ENCODE results near the gene GMPPA.

GMPPA gene

DNA sequence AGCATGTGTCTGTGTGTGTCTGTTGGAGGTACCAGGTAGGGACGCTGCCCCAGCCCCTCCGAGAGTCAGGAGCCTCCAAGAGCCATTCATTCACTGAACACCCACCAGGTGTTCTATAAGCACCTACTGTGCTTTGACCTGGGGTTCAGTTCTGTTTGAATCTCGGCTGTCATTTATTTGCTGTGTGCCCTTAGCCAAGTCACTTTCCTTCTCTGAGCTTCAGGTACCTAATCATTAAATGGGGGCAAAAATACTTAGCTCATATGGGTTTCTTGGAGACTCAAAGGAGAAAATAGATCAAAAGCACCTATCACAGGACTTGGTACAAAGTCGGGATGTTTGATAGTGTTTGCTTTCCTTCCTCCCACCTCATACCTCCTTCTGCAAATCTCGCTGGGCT is 28.8 kb downstream of the GMPPA start:
- DNase-seq (ENCODE audit: insufficient read length) (no peak), FAIRE-seq (no peak)
- TF ChIP-seq TAF1 (IDR thresholded peaks at IDR 0.05; ENCODE audit: borderline replicate concordance, low read depth, low read length): no peak
- no peak for TF ChIP-seq POLR2A (IDR thresholded peaks at IDR 0.05; ENCODE audit: low read depth, low read length)
- no peak for TF ChIP-seq POLR2AphosphoS5 (IDR thresholded peaks at IDR 0.05; ENCODE audit: low read depth, low read length)

DNA sequence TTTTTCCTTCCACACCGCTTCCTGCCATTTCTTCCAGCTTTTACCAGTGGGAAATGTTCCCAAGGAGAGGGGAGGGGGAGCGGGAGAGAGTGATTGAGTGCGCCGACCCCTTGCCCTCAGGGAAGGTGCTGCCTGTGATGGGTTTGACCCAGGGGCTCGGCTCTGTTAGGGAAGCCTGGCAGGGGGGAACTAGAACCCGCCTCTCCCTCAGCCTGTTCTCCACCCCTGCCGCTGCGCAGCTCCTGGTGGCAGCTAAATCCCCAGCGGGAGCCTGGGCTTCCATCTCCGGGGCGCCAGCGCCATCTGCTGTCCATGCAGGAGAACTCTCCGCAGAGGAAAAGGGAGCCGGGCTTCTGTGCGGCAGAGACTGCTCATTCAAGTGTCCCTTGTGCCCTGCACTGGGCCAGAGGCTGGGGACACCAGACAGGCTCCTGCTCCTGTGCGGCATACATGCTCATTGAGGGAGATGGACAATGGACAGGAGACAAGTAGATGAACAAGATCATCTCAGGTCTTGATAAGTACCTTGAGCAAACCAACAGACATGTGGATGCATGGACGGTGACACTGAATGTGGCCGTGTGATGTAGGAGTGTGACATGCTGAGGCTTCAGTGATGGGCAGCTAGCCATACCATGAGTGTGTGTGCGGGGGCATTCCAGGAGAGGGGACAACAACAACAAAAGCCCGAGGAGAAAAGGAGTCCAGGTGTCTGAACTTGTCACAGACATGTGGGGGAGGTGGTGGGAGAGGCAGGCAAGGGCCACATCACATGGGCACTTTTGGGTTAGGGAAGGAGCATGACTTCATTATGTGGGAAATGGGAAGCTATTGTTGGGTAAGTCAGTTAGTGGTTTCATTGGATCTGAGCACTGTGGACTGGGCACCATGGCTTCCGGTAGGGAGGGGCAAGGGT is 31.6 kb downstream of the GMPPA start:
- FAIRE-seq: peak; percentile 67
- DNase-seq (ENCODE audit: insufficient read length): peak; percentile 95
- no peak for TF ChIP-seq POLR2AphosphoS5 (IDR thresholded peaks at IDR 0.05; ENCODE audit: low read depth, low read length)
- no peak for TF ChIP-seq TAF1 (IDR thresholded peaks at IDR 0.05; ENCODE audit: borderline replicate concordance, low read depth, low read length)
- TF ChIP-seq POLR2A (IDR thresholded peaks at IDR 0.05; ENCODE audit: low read depth, low read length): no peak

DNA sequence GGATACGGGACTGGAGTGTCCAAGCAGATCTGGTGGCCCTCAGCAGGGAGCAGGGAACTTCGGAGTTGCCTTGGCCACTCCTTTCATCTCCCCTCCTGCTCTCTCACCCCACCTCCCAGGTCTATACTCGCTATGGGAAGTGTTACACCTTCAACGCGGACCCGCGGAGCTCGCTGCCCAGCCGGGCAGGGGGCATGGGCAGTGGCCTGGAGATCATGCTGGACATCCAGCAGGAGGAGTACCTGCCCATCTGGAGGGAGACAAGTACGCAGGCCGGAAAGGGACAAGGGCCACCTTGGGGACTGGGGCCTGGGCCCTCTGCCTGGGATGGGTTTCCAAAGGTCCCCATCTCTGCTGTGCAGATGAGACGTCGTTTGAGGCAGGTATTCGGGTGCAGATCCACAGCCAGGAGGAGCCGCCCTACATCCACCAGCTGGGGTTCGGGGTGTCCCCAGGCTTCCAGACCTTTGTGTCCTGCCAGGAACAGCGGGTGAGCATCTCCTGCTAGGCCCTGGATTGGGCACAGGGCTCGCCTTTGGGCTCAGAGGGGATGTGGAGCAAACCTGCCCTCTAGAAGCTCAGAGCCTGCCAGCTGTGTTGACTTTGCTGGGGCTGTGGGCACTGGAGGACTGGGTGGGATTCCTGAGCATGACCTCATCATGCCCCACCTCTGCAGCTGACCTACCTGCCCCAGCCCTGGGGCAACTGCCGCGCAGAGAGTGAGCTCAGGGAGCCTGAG is 33.1 kb downstream of the GMPPA start:
- FAIRE-seq (no peak), DNase-seq (ENCODE audit: insufficient read length) (no peak)
- TF ChIP-seq POLR2AphosphoS5 (IDR thresholded peaks at IDR 0.05; ENCODE audit: low read depth, low read length): no peak
- TF ChIP-seq TAF1 (IDR thresholded peaks at IDR 0.05; ENCODE audit: borderline replicate concordance, low read depth, low read length): no peak
- no peak for TF ChIP-seq POLR2A (IDR thresholded peaks at IDR 0.05; ENCODE audit: low read depth, low read length)

DNA sequence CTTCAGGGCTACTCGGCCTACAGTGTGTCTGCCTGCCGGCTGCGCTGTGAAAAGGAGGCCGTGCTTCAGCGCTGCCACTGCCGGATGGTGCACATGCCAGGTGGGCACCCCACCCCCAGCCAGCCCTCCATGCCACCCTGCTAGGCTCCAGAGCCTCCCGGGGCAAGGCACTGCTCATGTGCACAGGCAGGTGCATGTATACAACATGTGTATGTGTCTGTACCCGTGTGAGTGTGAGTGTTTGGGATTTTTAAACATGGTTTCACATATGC is 33.6 kb downstream of the GMPPA start:
- TF ChIP-seq POLR2AphosphoS5 (IDR thresholded peaks at IDR 0.05; ENCODE audit: low read depth, low read length): no peak
- TF ChIP-seq POLR2A (IDR thresholded peaks at IDR 0.05; ENCODE audit: low read depth, low read length): no peak
- no peak for TF ChIP-seq TAF1 (IDR thresholded peaks at IDR 0.05; ENCODE audit: borderline replicate concordance, low read depth, low read length)
- DNase-seq (ENCODE audit: insufficient read length) (no peak), FAIRE-seq (no peak)

DNA sequence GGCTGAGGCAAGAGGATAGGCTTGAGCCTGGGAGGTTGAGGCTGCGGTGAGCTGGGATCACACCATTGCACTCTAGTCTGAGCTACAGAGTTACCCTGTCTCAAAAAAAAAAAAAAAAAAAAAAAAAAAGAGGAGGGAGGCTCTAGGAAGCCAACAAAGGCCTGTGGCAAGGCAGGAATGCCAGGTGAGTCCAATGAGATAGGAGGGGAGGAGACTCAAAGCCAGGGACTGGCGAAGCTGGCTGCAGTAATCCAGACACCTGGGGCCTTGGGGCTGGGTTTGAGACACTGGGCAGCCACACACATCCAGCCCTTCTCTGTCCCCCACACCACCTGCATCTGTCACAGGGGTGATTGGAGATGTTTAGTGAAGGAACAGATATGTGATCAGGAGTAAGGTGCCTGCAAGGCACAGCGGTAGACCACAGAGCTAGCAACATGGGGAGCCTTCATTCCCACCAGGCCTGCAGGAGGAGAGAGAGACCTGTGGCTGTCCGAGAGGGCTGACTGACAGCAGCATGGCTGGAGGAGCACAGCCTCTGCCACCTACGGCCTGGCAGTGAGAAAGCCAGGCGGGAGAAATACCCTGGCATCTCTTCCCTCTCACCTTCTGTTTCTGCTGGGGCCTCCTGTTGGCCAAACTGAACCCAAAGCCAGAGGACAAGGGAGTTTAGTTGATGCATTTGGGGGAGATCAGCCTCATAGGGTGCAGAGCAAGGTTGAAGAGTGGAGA is 35.4 kb downstream of the GMPPA start:
- FAIRE-seq (no peak), DNase-seq (ENCODE audit: insufficient read length) (no peak)
- TF ChIP-seq POLR2AphosphoS5 (IDR thresholded peaks at IDR 0.05; ENCODE audit: low read depth, low read length) (no peak), TAF1 (IDR thresholded peaks at IDR 0.05; ENCODE audit: borderline replicate concordance, low read depth, low read length) (no peak), POLR2A (IDR thresholded peaks at IDR 0.05; ENCODE audit: low read depth, low read length) (no peak)

DNA sequence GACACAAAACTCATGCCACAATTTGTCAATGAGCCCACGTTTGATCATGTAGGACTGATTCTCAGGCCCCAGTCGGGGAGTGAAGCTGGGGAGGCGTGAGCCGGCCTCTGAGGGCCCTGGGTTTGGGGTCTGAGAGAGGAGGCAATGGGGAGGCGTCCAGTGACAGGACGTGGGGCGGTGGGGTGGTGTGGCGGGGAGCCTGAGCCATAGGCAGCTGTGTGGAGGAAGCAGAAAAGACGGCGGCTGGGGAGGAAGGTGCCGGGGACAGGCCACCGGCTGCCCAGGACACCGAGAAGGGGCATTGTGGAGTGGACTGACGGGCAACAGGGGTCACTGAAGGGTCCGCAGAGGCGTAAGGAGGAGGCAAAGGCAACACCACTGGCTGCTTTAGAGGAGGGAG is 37.7 kb downstream of the GMPPA start:
- FAIRE-seq (no peak), DNase-seq (ENCODE audit: insufficient read length) (no peak)
- no peak for TF ChIP-seq POLR2AphosphoS5 (IDR thresholded peaks at IDR 0.05; ENCODE audit: low read depth, low read length)
- no peak for TF ChIP-seq TAF1 (IDR thresholded peaks at IDR 0.05; ENCODE audit: borderline replicate concordance, low read depth, low read length)
- TF ChIP-seq POLR2A (IDR thresholded peaks at IDR 0.05; ENCODE audit: low read depth, low read length): no peak

DNA sequence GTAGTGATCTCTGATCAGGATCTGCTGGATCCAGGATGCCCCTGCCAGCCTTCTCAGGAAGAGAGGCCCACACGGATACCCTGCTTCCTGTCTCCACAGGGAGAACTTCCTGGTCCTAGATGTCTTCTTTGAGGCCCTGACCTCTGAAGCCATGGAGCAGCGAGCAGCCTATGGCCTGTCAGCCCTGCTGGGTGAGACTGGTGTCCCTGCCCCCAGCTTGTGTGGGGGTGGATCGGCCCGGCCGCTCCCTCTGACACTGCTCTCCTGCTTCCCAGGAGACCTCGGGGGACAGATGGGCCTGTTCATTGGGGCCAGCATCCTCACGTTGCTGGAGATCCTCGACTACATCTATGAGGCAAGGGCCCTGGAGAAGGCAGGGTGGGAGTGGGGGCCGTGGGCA is 38.3 kb downstream of the GMPPA start:
- TF ChIP-seq POLR2A (IDR thresholded peaks at IDR 0.05; ENCODE audit: low read depth, low read length) (no peak), TAF1 (IDR thresholded peaks at IDR 0.05; ENCODE audit: borderline replicate concordance, low read depth, low read length) (no peak), POLR2AphosphoS5 (IDR thresholded peaks at IDR 0.05; ENCODE audit: low read depth, low read length) (no peak)
- no peak for FAIRE-seq
- no peak for DNase-seq (ENCODE audit: insufficient read length)

DNA sequence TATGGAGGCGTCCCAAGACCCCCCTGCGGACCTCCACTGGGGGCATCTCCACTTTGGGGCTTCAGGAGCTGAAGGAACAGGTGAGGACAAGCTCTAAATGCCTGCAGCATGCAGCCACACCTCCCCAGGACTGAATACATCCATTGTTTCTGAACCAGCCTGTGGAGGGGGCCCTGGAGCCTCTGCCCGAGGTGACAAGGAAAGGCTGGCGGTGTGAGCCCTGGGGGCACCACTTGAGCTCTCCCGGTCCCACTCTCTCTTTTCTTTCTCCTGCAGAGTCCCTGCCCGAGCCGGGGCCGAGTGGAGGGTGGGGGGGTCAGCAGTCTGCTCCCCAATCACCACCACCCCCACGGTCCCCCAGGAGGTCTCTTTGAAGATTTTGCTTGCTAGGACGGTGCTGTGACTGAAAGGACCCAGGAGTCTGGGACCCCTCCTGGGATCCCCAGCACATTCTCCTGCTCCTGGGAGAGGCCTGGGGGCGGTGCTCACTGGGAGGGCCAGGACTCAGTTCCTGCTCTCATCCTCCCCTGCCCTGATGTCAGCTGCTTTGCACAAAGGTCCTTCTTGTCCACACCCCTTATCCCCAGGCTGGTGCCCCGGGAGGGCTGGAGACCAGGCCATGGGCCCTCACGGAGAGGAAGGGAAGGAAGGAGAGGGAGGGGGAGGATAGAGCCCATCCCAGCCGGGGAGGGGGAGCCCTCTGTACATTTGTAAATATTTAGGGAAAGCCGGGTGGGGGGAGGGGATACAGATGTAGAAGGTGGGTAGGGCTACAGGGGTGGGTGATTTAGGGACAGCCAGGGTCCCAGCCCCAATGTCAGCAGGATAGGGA is 39.2 kb downstream of the GMPPA start:
- DNase-seq (ENCODE audit: insufficient read length): no peak
- no peak for FAIRE-seq
- TF ChIP-seq POLR2A (IDR thresholded peaks at IDR 0.05; ENCODE audit: low read depth, low read length): no peak
- TF ChIP-seq POLR2AphosphoS5 (IDR thresholded peaks at IDR 0.05; ENCODE audit: low read depth, low read length): no peak

DNA sequence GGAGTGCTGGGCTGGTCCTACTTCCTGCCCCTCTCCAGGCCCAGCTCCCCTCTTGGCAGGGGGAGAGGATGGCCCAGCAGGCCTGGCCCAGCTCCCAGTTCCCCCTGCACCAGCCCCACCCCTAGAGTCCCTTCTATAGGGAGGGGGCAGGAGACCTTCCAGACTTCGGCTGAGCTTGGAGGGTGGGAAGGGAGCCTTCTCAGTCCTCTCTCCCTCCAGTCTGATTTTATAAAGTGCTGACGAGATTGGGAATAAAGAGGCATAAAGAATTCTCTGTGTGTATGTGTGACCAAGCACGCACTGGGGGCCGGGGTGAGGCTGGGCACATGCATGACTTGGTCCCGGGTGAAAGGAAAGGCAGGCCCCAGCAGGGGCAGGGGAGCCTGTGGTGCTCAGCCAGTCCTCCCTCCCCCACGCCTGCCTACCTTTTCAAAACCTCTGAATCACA is 39.8 kb downstream of the GMPPA start:
- no peak for DNase-seq (ENCODE audit: insufficient read length)
- TF ChIP-seq POLR2A (IDR thresholded peaks at IDR 0.05; ENCODE audit: low read depth, low read length) (no peak), TAF1 (IDR thresholded peaks at IDR 0.05; ENCODE audit: borderline replicate concordance, low read depth, low read length) (no peak), POLR2AphosphoS5 (IDR thresholded peaks at IDR 0.05; ENCODE audit: low read depth, low read length) (no peak)
- no peak for FAIRE-seq

DNA sequence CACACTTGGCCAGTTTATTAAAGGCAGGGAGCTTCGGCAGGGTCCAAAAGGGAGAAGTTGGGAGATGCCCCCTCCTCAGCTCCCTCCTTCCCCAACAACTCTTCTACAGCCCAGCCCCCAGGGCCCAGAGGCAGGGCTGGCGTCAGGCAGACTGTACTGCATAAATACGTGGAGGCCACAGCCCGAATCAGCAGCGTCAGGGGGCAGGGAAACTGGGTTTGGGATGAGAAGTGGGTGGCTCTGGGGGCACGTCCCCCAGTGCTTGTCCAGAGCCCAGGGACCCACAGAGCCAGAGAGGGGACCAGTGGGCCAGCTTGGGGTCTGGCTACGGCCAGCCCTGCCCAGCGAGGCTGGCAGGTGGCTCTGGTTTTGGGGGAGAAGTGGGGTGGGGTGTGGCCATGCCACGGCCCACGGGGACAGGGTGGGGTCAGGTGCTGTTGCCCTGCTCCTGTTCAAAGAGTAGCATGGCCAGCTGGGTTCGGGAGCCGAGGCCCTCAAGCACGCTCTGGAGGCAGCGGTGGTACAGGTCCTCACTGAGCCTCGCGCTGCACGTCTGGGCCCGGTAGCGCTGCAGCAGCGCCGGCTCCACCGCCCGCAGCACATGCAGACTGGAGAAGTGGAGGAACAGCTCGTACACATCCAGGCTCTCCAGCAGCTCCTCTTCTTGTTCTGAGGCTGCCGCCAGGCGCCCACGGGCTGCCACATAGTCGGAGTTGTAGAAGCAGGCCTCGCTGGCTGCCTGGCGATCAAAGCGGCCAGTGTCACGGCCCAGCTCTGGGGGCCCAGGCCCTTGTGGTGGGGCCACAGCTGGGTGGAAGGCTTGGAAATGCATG is 40.5 kb downstream of the GMPPA start:
- TF ChIP-seq POLR2AphosphoS5 (IDR thresholded peaks at IDR 0.05; ENCODE audit: low read depth, low read length): no peak
- TF ChIP-seq POLR2A (IDR thresholded peaks at IDR 0.05; ENCODE audit: low read depth, low read length): no peak
- no peak for TF ChIP-seq TAF1 (IDR thresholded peaks at IDR 0.05; ENCODE audit: borderline replicate concordance, low read depth, low read length)
- no peak for FAIRE-seq
- DNase-seq (ENCODE audit: insufficient read length): no peak
